Smooth muscle cell of trachea (primary cell): ENCODE data around the gene ARL5A. TPM values are rescaled to one million over a fixed set of nuclear protein-coding genes. Genes with fewer than 3 reads are reported as not detected.

Source experiments
- total RNA-seq: library from RNA; depleted of rRNA; stranded (reverse); fragments of >200 nt; gene quantifications from 2 replicates; pipeline ENCODE4 v1.2.1, GENCODE V29; 2014

Gene ARL5A
- 44.5 and 67.9 TPM in 2 replicates for total RNA-seq

GRCh38 chr2:151828143-151828889 is at the start of gene ARL5A:
TSS of gene ARL5A (minus strand) at chr2:151828421. CDS start at chr2:151828176, 245 bp downstream.

Other genes with a start within 250 kb of the ARL5A start
- gene NEB, start 93.9 kb downstream of the ARL5A start, total RNA-seq, result 0.15 and 0.17 TPM in 2 replicates